Epithelial cell of prostate (primary cell): Measurements from ENCODE around the gene PLA2R1.

ENCODE experiments used
- DNase-seq: peaks from one replicate; pipeline ENCODE4 v3.0.0-alpha.2; 2011; ENCODE audit warnings: low read depth, low spot score
- H3K27ac ChIP-seq: fragments of 450-650 bp; 2 replicates; pipeline ENCODE4 v1.5.1; 2017; ENCODE audit warnings: mild to moderate bottlenecking

PLA2R1 gene

GRCh38 chr2:159942146-159942545, 120.3 kb downstream of the PLA2R1 start:
- DNase-seq: no peak
- H3K27ac ChIP-seq: no peak overlapping the region

GRCh38 chr2:159941729-159942128, 120.7 kb downstream of the PLA2R1 start:
- no peak for DNase-seq
- no peak overlapping the region for H3K27ac ChIP-seq

- DNase-seq: no peak
- no peak overlapping the region for H3K27ac ChIP-seq
Measured at GRCh38 chr2:159939946-159940345, 122.5 kb downstream of the PLA2R1 start.

- DNase-seq: no peak
- no peak overlapping the region for H3K27ac ChIP-seq
Measured at GRCh38 chr2:159938395-159938794, 124.0 kb downstream of the PLA2R1 start.

GRCh38 chr2:159936471-159936870, 125.9 kb downstream of the PLA2R1 start:
- no peak overlapping the region for H3K27ac ChIP-seq
- no peak for DNase-seq

GRCh38 chr2:159933727-159934049, 128.7 kb downstream of the PLA2R1 start:
- no peak overlapping the region for H3K27ac ChIP-seq
- no peak for DNase-seq

GRCh38 chr2:159933040-159933726, 129.2 kb downstream of the PLA2R1 start:
- no peak overlapping the region for H3K27ac ChIP-seq
- DNase-seq: no peak

- DNase-seq: no peak
- H3K27ac ChIP-seq: no peak overlapping the region
Measured at GRCh38 chr2:159926695-159927094, 135.7 kb downstream of the PLA2R1 start.

- DNase-seq: no peak
- no peak overlapping the region for H3K27ac ChIP-seq
Measured at GRCh38 chr2:159925975-159926374, 136.4 kb downstream of the PLA2R1 start.

- no peak for DNase-seq
- H3K27ac ChIP-seq: no peak overlapping the region
Measured at GRCh38 chr2:159922563-159922962, 139.9 kb downstream of the PLA2R1 start.

GRCh38 chr2:159921752-159922404, 140.5 kb downstream of the PLA2R1 start:
- DNase-seq: no peak
- no peak overlapping the region for H3K27ac ChIP-seq

- DNase-seq: no peak
- H3K27ac ChIP-seq: no peak overlapping the region
Measured at GRCh38 chr2:159916511-159916910, 145.9 kb downstream of the PLA2R1 start.

- H3K27ac ChIP-seq: no peak overlapping the region
- DNase-seq: no peak
Measured at GRCh38 chr2:159913900-159914299, 148.5 kb downstream of the PLA2R1 start.

GRCh38 chr2:159912580-159912979, 149.8 kb downstream of the PLA2R1 start:
- no peak for DNase-seq
- no peak overlapping the region for H3K27ac ChIP-seq

GRCh38 chr2:159910951-159911350, 151.5 kb downstream of the PLA2R1 start:
- no peak overlapping the region for H3K27ac ChIP-seq
- DNase-seq: no peak

- no peak for DNase-seq
- no peak overlapping the region for H3K27ac ChIP-seq
Measured at GRCh38 chr2:159908623-159909022, 153.8 kb downstream of the PLA2R1 start.

- peak; percentile 3 for DNase-seq
Measured at GRCh38 chr2:159907909-159908308, 154.5 kb downstream of the PLA2R1 start.

GRCh38 chr2:159905926-159906714, 156.3 kb downstream of the PLA2R1 start:
- no peak overlapping the region for H3K27ac ChIP-seq
- DNase-seq: no peak

More at GRCh38 chr2:159907909-159908308, 154.5 kb downstream of the PLA2R1 start:
- H3K27ac ChIP-seq: no peak overlapping the region

GRCh38 chr2:159904959-159905305, 157.5 kb downstream of the PLA2R1 start:
- H3K27ac ChIP-seq: no peak overlapping the region
- DNase-seq: no peak

- DNase-seq: no peak
- H3K27ac ChIP-seq: no peak within 1 kb of the TSS
Measured at GRCh38 chr2:159904127-159904958, 158.1 kb downstream of the PLA2R1 start, which contains the start of gene LY75. Gene LY75 (minus strand): TSS chr2:159904756.
